Hematopoietic multipotent progenitor cell treated with erythropoietin and hydrocortisone succinate and interleukin-3 and kit ligand, for 6 days (in vitro differentiated cells): ENCODE data around the gene GPC5.
A peak's percentile ranks its signal among the peaks of the same experiment; 100 is the strongest.

Experiments used
- DNase-seq: peaks from one replicate; pipeline ENCODE4 v3.0.0-alpha.2; 2015

GPC5 gene

GRCh38 chr13:91904597-91904996, 506.2 kb downstream of the GPC5 start:
- no peak for DNase-seq

- DNase-seq, result no peak
Measured at GRCh38 chr13:91907398-91907797, 509.0 kb downstream of the GPC5 start.

- no peak for DNase-seq
Measured at GRCh38 chr13:91909617-91910016, 511.2 kb downstream of the GPC5 start.

GRCh38 chr13:91922969-91923592, 524.7 kb downstream of the GPC5 start:
- no peak for DNase-seq

- DNase-seq, result no peak
Measured at GRCh38 chr13:91930687-91931086, 532.3 kb downstream of the GPC5 start.

- DNase-seq, result no peak
Measured at GRCh38 chr13:91934354-91934753, 535.9 kb downstream of the GPC5 start.

- DNase-seq, result peak; percentile 56
Measured at GRCh38 chr13:91946498-91947070, 548.2 kb downstream of the GPC5 start.

- DNase-seq, result no peak
Measured at GRCh38 chr13:91948736-91949135, 550.3 kb downstream of the GPC5 start.

- no peak for DNase-seq
Measured at GRCh38 chr13:91950803-91951202, 552.4 kb downstream of the GPC5 start.

- DNase-seq, result no peak
Measured at GRCh38 chr13:91955546-91956355, 557.3 kb downstream of the GPC5 start.

- DNase-seq, result no peak
Measured at GRCh38 chr13:91960947-91961346, 562.5 kb downstream of the GPC5 start.

- no peak for DNase-seq
Measured at GRCh38 chr13:91962946-91963345, 564.5 kb downstream of the GPC5 start.

GRCh38 chr13:91965511-91965910, 567.1 kb downstream of the GPC5 start:
- no peak for DNase-seq

- DNase-seq, result no peak
Measured at GRCh38 chr13:91978571-91978970, 580.1 kb downstream of the GPC5 start.

- no peak for DNase-seq
Measured at GRCh38 chr13:91986761-91987483, 588.5 kb downstream of the GPC5 start.

GRCh38 chr13:91988331-91988730, 589.9 kb downstream of the GPC5 start:
- DNase-seq, result no peak

GRCh38 chr13:92012787-92013186, 614.4 kb downstream of the GPC5 start:
- DNase-seq, result no peak

- DNase-seq, result no peak
Measured at GRCh38 chr13:92017737-92018136, 619.3 kb downstream of the GPC5 start.

- DNase-seq, result no peak
Measured at GRCh38 chr13:92028695-92029094, 630.3 kb downstream of the GPC5 start.

GRCh38 chr13:92029641-92030040, 631.2 kb downstream of the GPC5 start:
- DNase-seq, result no peak

GRCh38 chr13:92038905-92039304, 640.5 kb downstream of the GPC5 start:
- DNase-seq, result no peak

- no peak for DNase-seq
Measured at GRCh38 chr13:92042522-92042921, 644.1 kb downstream of the GPC5 start.

- DNase-seq, result no peak
Measured at GRCh38 chr13:92044351-92044750, 645.9 kb downstream of the GPC5 start.

GRCh38 chr13:92054389-92054788, 656.0 kb downstream of the GPC5 start:
- DNase-seq, result no peak
